Heart left ventricle (tissue), 16 donors: Measurements from ENCODE around the gene ICA1. TPM values are rescaled to one million over a fixed set of nuclear protein-coding genes. Genes with fewer than 3 reads are reported as not detected.

Source experiments
- ATAC-seq, 4 donors: fragments of 200-7000 bp; cut with Tn5 transposase; one replicate each; pipeline ENCODE4 v1.9.1; 2020 to 2022; ENCODE audit warnings: moderate library complexity in 4 of 4, mild to moderate bottlenecking in 3 of 4, moderate number of reproducible peaks in 1 of 4
- DNase-seq, 5 donors: peaks; one replicate each; pipeline ENCODE4 v3.0.0-alpha.2; 2020
- H3K27ac ChIP-seq, 12 donors: fragments of 200-600 bp; sonication (generic) in 4 of 12; one replicate each; pipeline versions ENCODE4 v1.5.0 to v1.8.0; 2016 to 2022; ENCODE audit warnings: mild to moderate bottlenecking in 2 of 12
- H3K27me3 ChIP-seq, 9 donors: fragments of 200-600 bp; sonication (generic) in 2 of 9; one replicate each; pipeline versions ENCODE4 v1.5.1 to v1.8.0; 2016 to 2022; ENCODE audit warnings: mild to moderate bottlenecking in 3 of 9
- H3K36me3 ChIP-seq, 9 donors: fragments of 200-600 bp; sonication (generic) in 2 of 9; one replicate each; pipeline versions ENCODE4 v1.5.0 to v1.8.0; 2018 to 2022; ENCODE audit warnings: mild to moderate bottlenecking in 2 of 9
- H3K4me1 ChIP-seq, 12 donors: fragments of 200-600 bp; sonication (generic) in 4 of 12; one replicate each; pipeline versions ENCODE4 v1.5.0 to v1.8.0; 2016 to 2022; ENCODE audit warnings: mild to moderate bottlenecking in 3 of 12
- H3K4me3 ChIP-seq, 12 donors: fragments of 200-600 bp; sonication (generic) in 4 of 12; one replicate each; pipeline versions ENCODE4 v1.5.0 to v1.8.0; 2017 to 2022; ENCODE audit warnings: mild to moderate bottlenecking in 9 of 12, moderate library complexity in 4 of 12
- H3K9me3 ChIP-seq, 12 donors: fragments of 200-600 bp; sonication (generic) in 4 of 12; one replicate each; pipeline versions ENCODE4 v1.5.0 to v1.8.0; 2016 to 2022; ENCODE audit warnings: mild to moderate bottlenecking in 1 of 12
- POLR2A ChIP-seq, 2 donors: fragments of 450-650 bp; IDR thresholded peaks; one replicate each; pipeline ENCODE4 v1.6.1; 2017; ENCODE audit warnings: antibody characterized with exemption in 2 of 2, mild to moderate bottlenecking in 2 of 2, moderate library complexity in 2 of 2
- WGBS, 4 donors: extraction: QIAGEN DNeasy Blood & Tissue Kit in 2 of 4; methylation state at CpG; one replicate each; pipeline versions ENCODE4 v1.1.5 to v1.1.7; 2013 to 2018; 5-methylcytosine and 5-hydroxymethylcytosine counted together
- intact Hi-C, 10 donors: fragments of 100-400 bp; cut with DNase I; formaldehyde crosslinking; loops; one replicate each; pipeline versions ENCODE4 v1.11.1 to v1.14.2; 2022
- polyA plus RNA-seq, 2 donors: library from polyadenylated mRNA; stranded (reverse); fragments of 200-250 nt; gene quantifications; one replicate each; pipeline ENCODE4 v1.2.3, GENCODE V29; 2013
- total RNA-seq, 9 donors: library from RNA; depleted of rRNA in 2 of 9; stranded (reverse); fragments of >200 nt in 2 of 9; fragmentation: NEBNext Ultra II Directional in 3 of 9; extraction: Animal tissue kit (Norgen Biotek cat#: 25700) in 3 of 9; gene quantifications; one replicate each; pipeline versions ENCODE4 v1.1.0 to v1.2.4, GENCODE V29; 2016 to 2023
- TF ChIP-seq, protein P1 (sequence below), 12 donors: fragments of 200-600 bp; sonication (generic) in 4 of 12; IDR thresholded peaks; one replicate each; pipeline versions ENCODE4 v1.5.0 to v1.8.0; 2018 to 2022; ENCODE audit warnings: antibody characterized with exemption in 12 of 12, mild to moderate bottlenecking in 5 of 12
- donor health status: ischemic (EF 13 %, LVEDD 7.1; RV severe dilation, severe dysfunction).
- donor health status: healthy with polysubstance abuse.
- donor health status: DM: no; HTN: yes; CAD: no.
- donor health status: DM: no; HTN: no; CAD: no.
- donor health status: ischemic (EF 25% LVEDD 6.9; RV normal size, moderate dysfunction).
- donor health status: ischemic (EF 25% LVEDD 5.7; RV mildly dilated, moderate dysfunction).
- donor health status: healthy.
- donor health status: DM: yes; HTN: yes; CAD: no.
- donor health status: ischemic (EF 35%, LVEDD 5.7; RV mildly dilated, moderate dysfunction).
- donor health status: nonischemic (EF 11% LVEDD 7.7; RV severe dilation, severe dysfunction).
- donor health status: DM: yes; HTN: yes; CAD: no.
- donor health status: PGD.
- donor health status: ischemic (EF 29% LVEDD 5.4; RV normal size, mild dysfunction).
- donor health status: nonischemic (EF 23%, LVEDD 6.1; RV moderate dilation, normal function).

Gene ICA1
- total and polyA plus RNA-seq, 11 donors: 23.8 to 74.4 (median 54.4) TPM

DNA sequence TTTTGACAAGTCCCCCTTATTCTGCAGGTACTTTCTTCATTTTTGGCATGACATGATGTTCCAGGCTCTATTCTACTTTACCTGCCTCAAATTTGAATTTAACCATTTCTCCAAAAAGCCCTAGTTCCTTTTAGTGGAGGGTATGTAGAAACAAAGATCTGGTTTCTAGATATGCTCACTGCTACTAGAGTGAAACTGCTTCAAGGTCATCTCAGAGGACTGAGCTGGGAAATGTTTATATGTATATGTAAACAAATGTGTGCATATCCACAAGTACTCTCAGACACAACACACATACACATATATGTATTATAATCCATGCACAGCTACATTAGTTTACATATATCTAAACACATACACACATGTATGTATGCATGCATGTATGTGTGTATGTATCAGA, 69.1 kb downstream of the ICA1 start:
- H3K9me3 ChIP-seq: no peaks in the 10 kb centered on the region
- no peak for TF ChIP-seq POLR2A (IDR thresholded peaks at IDR 0.05)
- TF ChIP-seq, protein P1, sequence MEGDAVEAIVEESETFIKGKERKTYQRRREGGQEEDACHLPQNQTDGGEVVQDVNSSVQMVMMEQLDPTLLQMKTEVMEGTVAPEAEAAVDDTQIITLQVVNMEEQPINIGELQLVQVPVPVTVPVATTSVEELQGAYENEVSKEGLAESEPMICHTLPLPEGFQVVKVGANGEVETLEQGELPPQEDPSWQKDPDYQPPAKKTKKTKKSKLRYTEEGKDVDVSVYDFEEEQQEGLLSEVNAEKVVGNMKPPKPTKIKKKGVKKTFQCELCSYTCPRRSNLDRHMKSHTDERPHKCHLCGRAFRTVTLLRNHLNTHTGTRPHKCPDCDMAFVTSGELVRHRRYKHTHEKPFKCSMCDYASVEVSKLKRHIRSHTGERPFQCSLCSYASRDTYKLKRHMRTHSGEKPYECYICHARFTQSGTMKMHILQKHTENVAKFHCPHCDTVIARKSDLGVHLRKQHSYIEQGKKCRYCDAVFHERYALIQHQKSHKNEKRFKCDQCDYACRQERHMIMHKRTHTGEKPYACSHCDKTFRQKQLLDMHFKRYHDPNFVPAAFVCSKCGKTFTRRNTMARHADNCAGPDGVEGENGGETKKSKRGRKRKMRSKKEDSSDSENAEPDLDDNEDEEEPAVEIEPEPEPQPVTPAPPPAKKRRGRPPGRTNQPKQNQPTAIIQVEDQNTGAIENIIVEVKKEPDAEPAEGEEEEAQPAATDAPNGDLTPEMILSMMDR (IDR thresholded peaks at IDR 0.05): no peak
- no peak for DNase-seq
- H3K27me3 ChIP-seq: no peaks in the 10 kb centered on the region
- no peak overlapping the region for H3K27ac ChIP-seq
- H3K36me3 ChIP-seq: peaks cover 0 to 16% (median 0%) of the 10 kb centered on the region in 9 donors
- intact Hi-C loops: no loop called here
- no peak overlapping the region for H3K4me3 ChIP-seq
- no peak for ATAC-seq
- H3K4me1 ChIP-seq: peaks cover 0 to 12% (median 0%) of the 10 kb centered on the region in 12 donors

DNA sequence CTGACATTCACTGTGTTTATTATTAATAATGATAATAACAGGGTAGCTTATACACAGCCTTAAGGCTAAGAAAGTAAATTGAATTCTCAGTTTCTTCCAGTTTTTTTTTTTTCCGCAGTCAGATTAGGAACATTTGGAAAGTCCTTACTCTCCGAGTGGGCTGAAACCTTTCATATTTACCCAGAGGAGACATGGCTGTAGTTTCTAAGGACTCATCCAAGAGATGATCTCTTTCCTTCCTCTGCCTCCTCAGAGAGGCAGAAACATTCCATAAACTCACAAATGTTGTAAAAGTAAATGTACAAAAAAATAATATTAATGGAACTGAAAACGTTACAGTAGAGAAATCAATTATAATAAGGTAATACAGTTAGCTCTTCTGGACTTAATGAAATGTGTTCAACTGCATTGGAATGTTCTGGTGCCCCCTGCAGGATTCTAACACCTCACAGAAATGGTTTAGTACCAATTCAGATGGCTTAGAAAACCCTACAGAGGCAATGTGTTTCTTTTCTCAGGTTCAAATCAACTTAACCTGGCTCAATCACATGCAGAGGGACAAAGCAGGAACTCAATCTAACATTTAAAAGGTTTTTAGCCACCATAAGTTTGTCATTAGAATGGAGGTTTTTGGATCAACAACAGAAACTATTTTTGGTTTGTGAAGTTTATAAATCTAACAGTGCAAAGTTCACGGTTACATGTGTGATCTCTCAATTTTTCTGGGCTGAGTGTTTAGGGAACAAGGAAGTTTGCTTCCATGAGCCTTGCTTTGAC, 71.7 kb downstream of the ICA1 start:
- Histone ChIP-seq H3K4me3 (no peak overlapping the region), H3K27ac (no peak overlapping the region), H3K27me3 (no peaks in the 10 kb centered on the region), H3K36me3 (peaks cover 0 to 6% (median 0%) of the 10 kb centered on the region in 9 donors), H3K9me3 (no peaks in the 10 kb centered on the region), H3K4me1 (peaks cover 0 to 14% (median 0%) of the 10 kb centered on the region in 12 donors)
- intact Hi-C loops: no loop called here
- 34 to 44% (median 42%) methylated on average over 4 of the region's 4 CpGs for WGBS, 4 donors
- peak in 2 of 5 donors; percentile 35 to 36 for DNase-seq
- ATAC-seq: peak in 3 of 4 donors; percentile 51 to 68 (median 61)
- TF ChIP-seq POLR2A (IDR thresholded peaks at IDR 0.05): no peak
- TF ChIP-seq, protein P1 (IDR thresholded peaks at IDR 0.05): peak; percentile 36 to 73 (median 58)

DNA sequence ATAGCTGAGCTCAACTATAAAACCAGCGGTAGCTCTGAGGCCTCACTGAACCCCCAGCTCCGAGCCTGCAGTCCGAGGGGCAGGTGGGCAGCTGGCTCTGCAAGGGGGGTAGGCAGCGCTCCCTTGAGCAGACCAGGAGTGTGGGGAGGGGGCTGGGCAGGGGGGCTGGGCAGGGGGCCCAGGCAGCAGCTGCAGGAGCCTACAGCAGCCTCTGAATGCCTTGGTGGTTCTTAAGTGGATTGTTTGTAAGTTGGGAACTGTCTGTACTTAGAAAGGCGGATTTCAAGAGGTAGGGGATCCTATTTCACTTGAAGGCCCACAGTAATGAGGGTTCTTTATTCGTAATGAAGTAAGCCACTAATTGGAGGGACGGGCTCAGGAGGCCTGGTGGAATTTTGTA, 72.3 kb downstream of the ICA1 start:
- no peaks in the 10 kb centered on the region for H3K9me3 ChIP-seq
- intact Hi-C loops: loop anchor here in 1 of 10 donors (10.0 kb wide), 1 partner anchor 505 kb away; no protein-coding TSS in a partner anchor
- no peaks in the 10 kb centered on the region for H3K27me3 ChIP-seq
- ATAC-seq (no peak), DNase-seq (no peak)
- H3K4me3 ChIP-seq: no peak overlapping the region
- TF ChIP-seq, protein P1 (IDR thresholded peaks at IDR 0.05): no peak
- no peak for TF ChIP-seq POLR2A (IDR thresholded peaks at IDR 0.05)
- no peak overlapping the region for H3K27ac ChIP-seq
- 85 to 95% (median 90%) methylated on average over 6 to 7 of the region's 7 CpGs for WGBS, 4 donors
- peaks cover 0 to 14% (median 0%) of the 10 kb centered on the region in 12 donors for H3K4me1 ChIP-seq
- H3K36me3 ChIP-seq: no peaks in the 10 kb centered on the region

DNA sequence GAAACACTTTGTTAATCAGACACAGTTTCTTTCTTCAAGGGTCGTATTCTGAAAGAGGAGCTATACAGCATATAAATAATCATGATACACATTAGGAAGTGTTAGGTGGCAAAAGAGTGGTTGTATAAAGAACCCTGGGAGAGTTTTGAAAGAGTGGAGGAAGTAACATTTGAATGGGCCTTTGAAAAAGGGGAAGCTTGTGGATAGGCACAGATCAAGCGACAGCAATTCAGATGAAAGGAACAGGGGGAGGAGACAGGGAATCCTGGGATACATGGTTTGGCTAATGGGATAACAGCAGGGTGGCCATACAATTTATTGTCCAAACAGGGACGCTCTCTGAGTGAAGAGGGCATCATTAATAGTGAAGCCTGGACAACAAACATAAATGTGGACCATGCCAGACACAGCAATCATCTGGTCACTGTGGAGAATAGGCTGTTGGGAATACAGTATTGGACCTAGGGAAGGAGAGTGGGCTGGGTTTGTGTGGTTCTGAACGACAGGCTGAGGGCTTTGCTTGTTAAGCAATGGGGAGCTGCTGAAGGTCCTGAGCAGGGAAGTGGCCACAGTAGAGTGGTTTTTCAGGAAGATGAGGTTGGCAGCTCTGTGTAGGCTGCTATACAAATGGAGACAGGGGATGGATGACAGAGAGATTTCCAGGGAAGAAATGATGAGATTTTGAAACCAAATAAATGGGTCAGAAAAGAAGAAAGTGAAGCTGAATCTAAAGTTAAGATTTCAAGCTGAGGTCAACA, 75.9 kb downstream of the ICA1 start:
- H3K4me3 ChIP-seq: no peak overlapping the region
- no peak for TF ChIP-seq POLR2A (IDR thresholded peaks at IDR 0.05)
- TF ChIP-seq, protein P1 (IDR thresholded peaks at IDR 0.05): no peak
- no peaks in the 10 kb centered on the region for H3K9me3 ChIP-seq
- H3K4me1 ChIP-seq: peaks cover 0 to 14% (median 0%) of the 10 kb centered on the region in 12 donors
- H3K27me3 ChIP-seq: no peaks in the 10 kb centered on the region
- H3K36me3 ChIP-seq: peaks cover 0 to 3% (median 0%) of the 10 kb centered on the region in 9 donors
- DNase-seq (no peak), ATAC-seq (peak in 1 of 4 donors; percentile 22)
- 67 to 89% (median 80%) methylated on average over 4 of the region's 4 CpGs for WGBS, 4 donors
- no peak overlapping the region for H3K27ac ChIP-seq
- intact Hi-C loops: loop anchor here in 1 of 10 donors (10.0 kb wide), 1 partner anchor 501 kb away; no protein-coding TSS in a partner anchor
